ENCODE results near the gene DCLRE1C.
"Not testable (repeated sequence)": the region's sequence is repeated elsewhere in the genome, so short reads cannot be mapped to it uniquely, and the experiment has no call there.

Gene DCLRE1C

GRCh38 chr10:14942950-14943338, 11.0 kb downstream of the DCLRE1C start:
- DNase-seq, result not testable (repeated sequence)

GRCh38 chr10:14942147-14942949, 11.5 kb downstream of the DCLRE1C start:
- DNase-seq, result not testable (repeated sequence)

DNA sequence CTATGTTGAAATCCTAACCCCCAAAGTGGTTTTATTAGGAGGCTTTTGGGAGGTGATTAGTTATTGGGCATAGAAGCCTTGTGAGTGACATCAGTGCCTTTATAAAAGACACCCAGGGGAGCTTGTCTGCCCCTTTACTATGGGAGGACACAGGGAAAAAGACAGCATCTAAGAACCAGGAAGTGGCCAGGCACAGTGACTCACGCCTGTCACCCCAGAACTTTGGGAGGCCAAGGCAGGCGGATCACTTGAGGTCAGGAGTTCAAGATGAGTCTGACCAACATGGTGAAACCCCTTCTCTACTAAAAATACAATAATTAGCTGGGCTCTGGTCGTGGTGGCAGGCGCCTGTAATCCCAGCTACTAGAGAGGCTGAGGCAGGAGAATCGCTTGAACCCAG, 14.9 kb downstream of the DCLRE1C start:
- DNase-seq, result not testable (repeated sequence)

DNA sequence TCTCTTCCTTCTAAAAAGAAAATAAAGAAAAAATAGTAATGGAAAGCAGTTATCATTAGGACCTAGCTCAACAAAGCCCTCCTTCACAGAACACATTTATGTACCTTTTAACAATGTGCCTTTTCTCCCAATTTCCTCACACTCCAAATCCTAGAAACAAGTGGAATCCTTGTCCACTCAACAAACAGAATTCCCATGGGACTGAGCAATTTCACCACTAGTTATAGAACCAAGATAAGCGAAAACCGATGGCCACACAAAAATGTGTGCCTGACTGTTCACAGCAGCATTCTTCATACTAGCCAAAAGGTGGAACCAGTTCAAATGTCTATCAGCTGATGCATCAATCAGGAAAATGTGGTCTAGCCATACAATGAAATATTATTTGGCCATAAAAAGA, 17.3 kb downstream of the DCLRE1C start:
- no peak for DNase-seq

DNA sequence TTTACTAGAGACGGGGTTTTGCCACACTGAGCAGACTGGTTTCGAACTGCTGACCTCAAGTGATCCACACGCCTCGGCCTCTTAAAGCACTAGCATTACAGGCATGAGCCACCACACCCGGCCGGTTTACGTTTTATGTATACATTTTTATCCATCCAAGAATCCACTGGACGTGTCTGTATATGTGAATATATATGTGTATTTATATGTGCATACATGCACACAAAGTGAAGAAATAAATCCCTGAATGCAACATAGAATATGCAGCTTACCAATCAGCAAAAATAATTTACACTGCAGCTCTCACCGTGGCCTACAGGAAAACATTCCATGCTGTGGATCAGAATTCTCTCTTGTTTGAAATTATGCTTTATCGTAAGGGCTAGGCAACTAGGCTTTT, 23.3 kb downstream of the DCLRE1C start:
- no peak for DNase-seq

- DNase-seq, result no peak
These were observed 27.0 kb downstream of the DCLRE1C start for GRCh38 chr10:14926722-14927416.

DNA sequence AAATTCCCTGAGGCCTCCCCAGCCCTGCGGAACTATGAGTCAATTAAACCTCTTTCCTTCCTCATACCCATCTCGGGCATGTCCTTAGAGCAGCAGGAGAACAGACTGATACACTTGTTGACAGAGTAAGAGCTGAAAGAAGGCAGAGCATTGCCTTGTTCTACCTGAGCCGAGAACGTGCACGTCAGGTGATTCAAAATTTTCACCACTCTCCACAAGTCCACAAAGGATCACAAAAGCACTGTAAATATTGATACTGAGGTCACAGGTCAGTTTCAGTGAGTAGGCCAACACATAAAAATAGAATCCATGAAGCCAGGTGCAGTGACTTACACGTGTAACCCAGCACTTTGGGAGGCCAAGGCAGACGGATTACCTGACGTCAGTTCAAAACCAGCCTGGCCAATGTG, 27.8 kb downstream of the DCLRE1C start:
- DNase-seq, result peak; percentile 57

DNA sequence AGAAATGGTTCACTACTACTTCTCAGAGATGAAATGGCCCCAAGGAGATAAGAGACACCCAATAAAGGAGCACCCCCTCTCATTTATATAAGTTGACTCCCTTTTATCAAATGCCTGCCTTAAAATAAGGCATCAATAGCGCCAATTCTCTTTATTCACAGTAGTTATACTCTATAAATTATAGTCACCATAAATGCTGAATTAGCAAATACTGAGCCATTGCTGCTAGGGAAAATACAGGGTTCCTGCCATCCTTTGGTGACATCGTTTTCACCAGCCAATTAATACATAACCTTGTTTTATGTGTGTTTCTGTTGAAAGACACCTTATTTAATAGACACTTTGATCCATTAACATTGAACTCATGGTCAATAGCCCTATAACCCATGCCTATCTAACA, 28.6 kb downstream of the DCLRE1C start:
- no peak for DNase-seq

GRCh38 chr10:14924013-14924412, 29.9 kb downstream of the DCLRE1C start:
- no peak for DNase-seq

DNA sequence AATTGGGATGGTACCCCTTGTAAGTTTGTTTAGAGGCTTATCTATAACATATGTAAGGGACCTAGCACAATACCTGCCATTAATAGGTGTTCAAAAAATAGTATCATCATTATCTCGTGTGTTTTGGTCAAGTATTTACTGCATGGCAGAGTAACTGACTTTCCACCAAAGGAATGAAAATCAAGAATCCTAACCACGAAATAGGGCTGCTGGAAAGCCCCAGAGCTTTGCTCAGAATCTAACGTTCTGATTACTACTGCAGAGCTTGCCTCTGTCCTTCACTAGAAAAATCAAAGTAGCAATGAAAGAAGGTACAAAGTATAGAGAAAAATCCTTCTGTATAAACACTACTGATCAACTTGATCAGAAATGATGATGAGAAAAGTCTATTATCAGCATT, 34.9 kb downstream of the DCLRE1C start:
- DNase-seq, result no peak

GRCh38 chr10:14917827-14918226, 36.1 kb downstream of the DCLRE1C start:
- DNase-seq, result no peak

GRCh38 chr10:14916600-14916999, 37.3 kb downstream of the DCLRE1C start:
- no peak for DNase-seq

DNA sequence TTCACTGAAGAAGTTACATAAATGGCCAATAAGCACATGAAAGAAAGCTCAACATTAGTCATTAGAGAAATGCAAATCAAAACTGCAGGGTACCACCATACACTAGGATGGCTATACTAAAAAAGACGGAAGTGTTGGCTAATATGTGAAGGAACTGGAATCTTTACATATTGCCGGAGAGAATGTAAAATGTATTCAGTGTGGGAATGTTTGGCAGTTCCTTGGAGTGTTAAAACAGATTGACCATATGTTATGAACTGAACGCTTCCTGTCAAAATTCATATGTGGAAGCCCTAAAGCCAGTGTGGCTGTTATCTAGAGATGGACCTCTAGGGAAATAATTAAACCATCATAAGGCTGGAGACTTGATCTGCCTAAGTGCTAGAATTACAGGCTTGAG, 42.1 kb downstream of the DCLRE1C start:
- no peak for DNase-seq

DNA sequence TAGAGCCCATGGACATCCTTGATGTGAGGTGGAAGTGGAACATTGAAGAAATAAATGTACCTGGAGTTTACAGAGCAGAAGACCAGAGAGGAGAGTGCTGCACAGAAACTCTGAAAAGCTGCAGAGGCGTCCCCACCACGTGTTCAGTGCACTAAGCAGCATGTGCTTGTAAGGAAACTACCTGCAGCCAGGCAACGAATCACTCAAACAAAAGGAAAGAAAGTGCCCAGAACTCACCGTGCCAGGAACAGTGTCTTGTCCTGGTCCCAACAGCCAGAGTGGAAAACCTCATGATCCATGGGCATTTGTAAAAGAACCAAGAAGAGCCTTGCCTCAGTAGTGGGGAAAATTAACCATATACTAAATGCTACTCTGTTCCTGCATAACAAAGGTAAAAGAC, 42.9 kb downstream of the DCLRE1C start:
- DNase-seq, result no peak

- no peak for DNase-seq
These were observed 44.8 kb downstream of the DCLRE1C start for GRCh38 chr10:14909101-14909500.

- not testable (repeated sequence) for DNase-seq
These were observed 46.3 kb downstream of the DCLRE1C start for GRCh38 chr10:14907591-14907990.

- DNase-seq, result no peak
These were observed 47.1 kb downstream of the DCLRE1C start for GRCh38 chr10:14906765-14907164.

DNA sequence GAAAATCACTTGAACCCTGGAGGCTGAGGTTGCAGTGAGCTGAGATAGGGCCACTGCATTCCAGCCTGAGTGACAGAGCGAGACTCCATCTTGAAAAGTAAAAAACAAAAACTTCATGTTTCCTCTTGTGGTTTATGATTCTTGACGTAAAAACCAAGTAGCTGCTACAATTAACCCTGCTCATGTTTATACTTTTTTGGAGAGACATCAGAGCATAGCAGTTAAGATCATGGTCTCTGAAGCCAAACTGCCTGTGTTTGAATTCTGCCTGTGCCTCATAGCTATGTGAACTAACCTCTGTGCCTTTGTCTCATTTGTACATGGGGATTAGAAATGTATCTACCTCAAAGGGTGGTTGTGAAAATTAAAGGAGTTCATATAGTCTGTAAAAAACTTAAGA, 48.0 kb downstream of the DCLRE1C start:
- DNase-seq, result no peak

DNA sequence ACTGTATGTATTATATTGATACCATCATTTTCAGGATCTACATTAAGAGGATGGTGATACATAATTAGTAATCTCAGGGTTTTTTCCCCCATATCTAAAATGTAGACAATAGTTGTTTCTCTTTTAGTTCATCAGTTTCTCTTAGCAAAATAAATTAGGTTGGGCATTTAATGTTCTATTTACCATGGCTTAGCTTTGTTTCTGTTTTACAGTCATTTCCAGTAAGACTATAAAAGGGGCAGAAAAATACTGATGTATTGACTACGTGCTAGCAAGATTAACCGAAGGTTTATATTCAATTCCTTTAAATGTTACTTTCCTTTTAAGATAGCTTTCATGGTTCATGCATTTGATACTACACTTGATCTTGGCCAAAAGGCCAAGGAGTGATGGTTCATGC, 49.0 kb downstream of the DCLRE1C start:
- no peak for DNase-seq

DNA sequence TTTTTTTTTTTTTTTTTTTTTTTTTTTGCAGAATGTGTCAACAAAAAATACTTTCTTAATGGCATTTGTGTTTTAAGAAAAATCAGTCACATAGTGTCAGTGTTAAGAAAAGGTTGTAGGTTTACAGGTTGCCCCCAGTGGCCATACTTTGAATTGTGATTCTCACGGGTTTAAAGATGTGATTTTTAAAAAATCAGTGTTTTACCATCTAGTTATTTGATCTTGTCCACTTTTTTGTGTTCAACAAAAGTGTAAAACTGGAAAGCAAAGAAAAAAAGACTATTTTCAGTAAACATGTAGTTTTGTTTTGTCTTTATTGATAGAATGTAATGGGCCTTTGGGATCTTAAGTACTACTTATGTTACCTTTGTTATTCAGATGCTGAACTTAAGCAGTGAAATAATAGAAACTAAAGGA, 49.6 kb downstream of the DCLRE1C start:
- DNase-seq, result peak; percentile 25

DNA sequence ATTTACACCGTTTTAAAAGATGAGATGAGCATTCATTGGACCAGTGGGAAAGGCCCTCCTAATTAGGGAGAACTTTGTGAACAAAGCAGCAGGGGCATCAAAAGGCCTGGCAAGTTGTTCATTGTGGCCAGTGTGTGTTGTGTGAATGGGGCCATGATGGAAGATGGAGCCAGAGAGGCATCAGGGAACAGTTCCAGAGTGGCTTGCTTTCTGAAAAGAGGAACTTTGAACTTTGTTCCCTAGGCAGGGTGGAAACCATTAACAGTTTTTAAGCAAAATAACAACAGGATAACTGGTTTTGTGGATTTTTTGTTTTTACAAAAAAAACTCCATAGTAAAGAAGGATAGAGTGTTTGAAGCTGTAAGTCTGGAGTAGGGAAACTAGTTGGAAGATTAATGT, 62.7 kb downstream of the DCLRE1C start:
- DNase-seq, result no peak

- no peak for DNase-seq
These were observed 64.6 kb downstream of the DCLRE1C start for GRCh38 chr10:14889318-14889717.

- no peak for DNase-seq
These were observed 69.8 kb downstream of the DCLRE1C start for GRCh38 chr10:14884082-14884481.

- DNase-seq, result no peak
These were observed 73.7 kb downstream of the DCLRE1C start for GRCh38 chr10:14880229-14880628.

DNA sequence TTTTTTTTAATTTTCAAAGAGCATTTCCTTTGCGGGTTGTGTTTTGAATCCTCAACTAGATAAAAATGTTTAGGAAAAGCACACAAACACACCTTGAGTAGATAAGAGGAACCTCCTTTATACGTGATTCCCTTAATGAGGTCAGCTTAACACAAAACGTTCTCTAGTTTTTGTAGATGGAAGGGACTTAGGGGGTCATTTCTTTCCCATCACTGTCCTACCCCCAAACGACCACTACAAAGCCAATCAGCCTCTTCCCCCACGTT, 74.0 kb downstream of the DCLRE1C start:
- no peak for DNase-seq

Data from NCI-H146 (cell line).